8988T (cell line): Measurements from ENCODE around the gene NFAT5.
"Not testable (repeated sequence)": the region's sequence is repeated elsewhere in the genome, so short reads cannot be mapped to it uniquely, and the experiment has no call there.

ENCODE experiments used
- DNase-seq: peaks from one replicate; pipeline ENCODE4 v3.0.0; 2011

Gene NFAT5

GRCh38 chr16:69595127-69596036 lies 29.6 kb downstream of the NFAT5 start:
- DNase-seq, result no peak

- DNase-seq, result no peak
These were observed 31.0 kb downstream of the NFAT5 start for GRCh38 chr16:69596801-69597200.

GRCh38 chr16:69598045-69598444 lies 32.3 kb downstream of the NFAT5 start:
- DNase-seq, result no peak

- no peak for DNase-seq
These were observed 34.0 kb downstream of the NFAT5 start for GRCh38 chr16:69599731-69600130.

- DNase-seq, result no peak
These were observed 34.4 kb downstream of the NFAT5 start for GRCh38 chr16:69600202-69600601.

GRCh38 chr16:69601250-69601649 lies 35.5 kb downstream of the NFAT5 start:
- DNase-seq, result no peak

- no peak for DNase-seq
These were observed 41.2 kb downstream of the NFAT5 start for GRCh38 chr16:69606985-69607384.

- DNase-seq, result no peak
These were observed 41.9 kb downstream of the NFAT5 start for GRCh38 chr16:69607674-69608073.

- no peak for DNase-seq
These were observed 44.6 kb downstream of the NFAT5 start for GRCh38 chr16:69610356-69610755.

GRCh38 chr16:69611103-69611640 lies 45.4 kb downstream of the NFAT5 start:
- DNase-seq, result no peak

GRCh38 chr16:69613378-69614154 lies 47.8 kb downstream of the NFAT5 start:
- DNase-seq, result no peak

- DNase-seq, result no peak
These were observed 49.8 kb downstream of the NFAT5 start for GRCh38 chr16:69615528-69615927.

- no peak for DNase-seq
These were observed 50.3 kb downstream of the NFAT5 start for GRCh38 chr16:69616082-69616481.

GRCh38 chr16:69618307-69618706 lies 52.5 kb downstream of the NFAT5 start:
- DNase-seq, result no peak

GRCh38 chr16:69618721-69619120 lies 53.0 kb downstream of the NFAT5 start:
- DNase-seq, result no peak

- no peak for DNase-seq
These were observed 53.7 kb downstream of the NFAT5 start for GRCh38 chr16:69619514-69619913.

GRCh38 chr16:69620573-69620972 lies 54.8 kb downstream of the NFAT5 start:
- no peak for DNase-seq

- DNase-seq, result no peak
These were observed 55.5 kb downstream of the NFAT5 start for GRCh38 chr16:69621225-69621624.

GRCh38 chr16:69626256-69626655 lies 60.5 kb downstream of the NFAT5 start:
- no peak for DNase-seq

GRCh38 chr16:69632828-69633227 lies 67.1 kb downstream of the NFAT5 start:
- no peak for DNase-seq

GRCh38 chr16:69633375-69633774 lies 67.6 kb downstream of the NFAT5 start:
- no peak for DNase-seq

- DNase-seq, result not testable (repeated sequence)
These were observed 70.9 kb downstream of the NFAT5 start for GRCh38 chr16:69636563-69637146.

- DNase-seq, result not testable (repeated sequence)
These were observed 71.6 kb downstream of the NFAT5 start for GRCh38 chr16:69637206-69637865.
